GM12878 (cell line): Measurements from ENCODE around the gene SARS1. TPM values are rescaled to one million over a fixed set of nuclear protein-coding genes. Genes with fewer than 3 reads are reported as not detected.

Source experiments
- ATAC-seq: fragments of 200-7000 bp; cut with Tn5 transposase; 3 replicates; pipeline ENCODE4 v1.9.1; 2020; ENCODE audit warnings: mild to moderate bottlenecking, moderate library complexity
- BruUV-seq: library from RNA; stranded (reverse); fragments of 400-500 nt; replicated peaks from 2 replicates; lab custom pipeline; 2021; lab: Mats Ljungman, UMichigan
- CTCF ChIA-PET: fragments of 300-600 bp; sonication (Branson Sonifier 250); formaldehyde crosslinking; extraction: SDS; loops from one replicate; lab custom pipeline; 2021; ENCODE audit warnings: inconsistent platforms; lab: Yijun Ruan, JAX
- POLR2A ChIA-PET: fragments of 350-600 bp; formaldehyde crosslinking; extraction: SDS; loops from one replicate; lab custom pipeline; 2021; ENCODE audit warnings: inconsistent platforms; lab: Charles Lee
- RAD21 ChIA-PET: fragments of 300-600 bp; sonication (Branson Sonifier 250); formaldehyde crosslinking; loops from one replicate; lab custom pipeline; 2023; ENCODE audit warnings: antibody characterized with exemption; ENCODE audit not compliant: unreplicated experiment; lab: Charles Lee
- SMC1A ChIA-PET: fragments of 300-600 bp; sonication (Branson Sonifier 250); formaldehyde crosslinking; loops from one replicate; lab custom pipeline; 2023; ENCODE audit not compliant: unreplicated experiment, uncharacterized antibody; lab: Charles Lee
- DNase-seq: peaks from one replicate; pipeline ENCODE4 v3.0.0-alpha.2; 2011; ENCODE audit warnings: low read depth, low spot score
- FAIRE-seq: peaks from 3 replicates; lab custom pipeline; 2011; peaks lifted over from hg19 to GRCh38; lab: Jason Lieb, UNC
- H2AFZ ChIP-seq: 2 replicates; pipeline ENCODE4 v1.6.0; 2011; ENCODE audit warnings: low read depth, low read length, control low read depth; ENCODE audit not compliant: control insufficient read depth
- H3K27ac ChIP-seq: 2 replicates; pipeline ENCODE4 v1.5.1; 2011; ENCODE audit warnings: control low read depth; ENCODE audit not compliant: control insufficient read depth, insufficient read depth
- H3K27me3 ChIP-seq, 2 experiments: replicated peaks in 1 of 2; 2 replicates each; pipeline versions ENCODE4 v1.6.0 to v1.6.1; 2011; ENCODE audit warnings: low read length in 1 of 2; ENCODE audit not compliant: control insufficient read depth in 2 of 2, insufficient read depth in 2 of 2
- H3K36me3 ChIP-seq, 2 experiments: 2 replicates each; pipeline ENCODE4 v1.5.1; 2011; ENCODE audit warnings: low read length in 1 of 2; ENCODE audit not compliant: control insufficient read depth in 2 of 2, insufficient read depth in 2 of 2
- H3K4me1 ChIP-seq: 2 replicates; pipeline ENCODE4 v1.6.1; 2011; ENCODE audit warnings: mild to moderate bottlenecking, low read length, moderate library complexity, mixed read lengths; ENCODE audit not compliant: control insufficient read depth, insufficient read depth
- H3K4me2 ChIP-seq: 2 replicates; pipeline ENCODE4 v1.6.0; 2011; ENCODE audit warnings: control low read depth; ENCODE audit not compliant: control insufficient read depth, insufficient read depth
- H3K4me3 ChIP-seq: fragments of 200-600 bp; sonication (generic); 2 replicates; pipeline ENCODE4 v1.5.1; 2016
- H3K79me2 ChIP-seq: 2 replicates; pipeline ENCODE4 v1.6.0; 2011; ENCODE audit warnings: low read length; ENCODE audit not compliant: control insufficient read depth, insufficient read depth
- H3K9ac ChIP-seq: 2 replicates; pipeline ENCODE4 v1.8.0; 2011; ENCODE audit warnings: low read length, control low read depth, mixed read lengths; ENCODE audit not compliant: control insufficient read depth, insufficient read depth
- H3K9me3 ChIP-seq: replicated peaks from 3 replicates; pipeline ENCODE4 v1.5.1; 2011; ENCODE audit warnings: mild to moderate bottlenecking, low read length; ENCODE audit not compliant: control insufficient read depth, insufficient read depth
- H4K20me1 ChIP-seq: 2 replicates; pipeline ENCODE4 v1.6.0; 2011; ENCODE audit not compliant: control insufficient read depth, insufficient read depth
- POLR2A ChIP-seq: IDR thresholded peaks from 2 replicates; pipeline ENCODE4 v1.6.1; 2011; ENCODE audit warnings: low read depth, mild to moderate bottlenecking, low read length
- TARDBP ChIP-seq: IDR thresholded peaks from 2 replicates; pipeline ENCODE4 v1.6.1; 2016; ENCODE audit warnings: borderline replicate concordance
- WGBS: methylation state at CpG from one replicate; pipeline ENCODE4 v1.1.6; 2016; ENCODE audit warnings: low lambda C conversion rate; ENCODE audit not compliant: insufficient replicate concordance, insufficient coverage; ENCODE audit errors: missing lambda C conversion rate; 5-methylcytosine and 5-hydroxymethylcytosine counted together
- in situ Hi-C: fragments of 300-500 bp; cut with MboI; formaldehyde crosslinking; loops from 9 replicates; pipeline ENCODE4 v1.14.3; 2018; ENCODE audit warnings: mixed read lengths
- intact Hi-C: fragments of 100-400 bp; cut with micrococcal nuclease; formaldehyde crosslinking; loops from one replicate; pipeline ENCODE4 v1.14.2; 2022; ENCODE audit not compliant: unreplicated experiment
- polyA plus RNA-seq, 11 experiments: library from polyadenylated mRNA; depleted of rRNA in 4 of 11; unstranded in 6 of 11; stranded (reverse) in 5 of 11; fragments of >200 nt; fragmentation: Nextera tagmentation in 4 of 11; fragmentation: Illumina TruSeq in 1 of 11; extraction: Ambion mirVana in 4 of 11; extraction: Trizol in 1 of 11; gene quantifications; 1 replicate in 1 of 11; 2 replicates in 10 of 11; pipeline versions ENCODE4 v1.2.1 to v1.2.3, GENCODE V29; 2011 to 2016; ENCODE audit warnings: inconsistent platforms in 2 of 11, missing spikeins in 2 of 11, low read depth in 1 of 11
- total RNA-seq, 4 experiments: library from RNA; depleted of rRNA in 3 of 4; stranded (reverse); fragments of >200 nt in 3 of 4; fragmentation: Illumina TruSeq in 1 of 4; extraction: Trizol in 1 of 4; gene quantifications; 2 replicates each; pipeline versions ENCODE4 v1.2.1 to v1.2.3, GENCODE V29; 2013 to 2021
- TF ChIP-seq, protein P1 (sequence below), 3 experiments: IDR thresholded peaks in 2 of 3; conservative IDR thresholded peaks in 1 of 3; 2 replicates each; pipeline ENCODE4 v1.5.1; 2011; ENCODE audit warnings: low read depth in 3 of 3, low read length in 3 of 3, mild to moderate bottlenecking in 3 of 3, control low read depth in 2 of 3, moderate library complexity in 2 of 3, inconsistent platforms in 1 of 3, mixed read lengths in 1 of 3; ENCODE audit not compliant: control insufficient read depth in 2 of 3, insufficient read depth in 1 of 3; ENCODE audit errors: extremely low read depth in 1 of 3
- TF ChIP-seq, protein P2 (sequence below): fragments of 450-650 bp; IDR thresholded peaks from 2 replicates; pipeline ENCODE4 v1.6.1; 2014; ENCODE audit warnings: mild to moderate bottlenecking
- TF ChIP-seq, protein P3 (sequence below): fragments of 450-650 bp; IDR thresholded peaks from 2 replicates; pipeline ENCODE4 v1.6.1; 2018; ENCODE audit warnings: mild to moderate bottlenecking, low read depth, moderate library complexity; ENCODE audit not compliant: partially characterized antibody

SARS1 gene
- total and polyA plus RNA-seq, 10 of the 15 experiments (the other 5 are each of a cell fraction or from before 2014, with no cell fraction given), result 103 to 202 (median 138) TPM

DNA sequence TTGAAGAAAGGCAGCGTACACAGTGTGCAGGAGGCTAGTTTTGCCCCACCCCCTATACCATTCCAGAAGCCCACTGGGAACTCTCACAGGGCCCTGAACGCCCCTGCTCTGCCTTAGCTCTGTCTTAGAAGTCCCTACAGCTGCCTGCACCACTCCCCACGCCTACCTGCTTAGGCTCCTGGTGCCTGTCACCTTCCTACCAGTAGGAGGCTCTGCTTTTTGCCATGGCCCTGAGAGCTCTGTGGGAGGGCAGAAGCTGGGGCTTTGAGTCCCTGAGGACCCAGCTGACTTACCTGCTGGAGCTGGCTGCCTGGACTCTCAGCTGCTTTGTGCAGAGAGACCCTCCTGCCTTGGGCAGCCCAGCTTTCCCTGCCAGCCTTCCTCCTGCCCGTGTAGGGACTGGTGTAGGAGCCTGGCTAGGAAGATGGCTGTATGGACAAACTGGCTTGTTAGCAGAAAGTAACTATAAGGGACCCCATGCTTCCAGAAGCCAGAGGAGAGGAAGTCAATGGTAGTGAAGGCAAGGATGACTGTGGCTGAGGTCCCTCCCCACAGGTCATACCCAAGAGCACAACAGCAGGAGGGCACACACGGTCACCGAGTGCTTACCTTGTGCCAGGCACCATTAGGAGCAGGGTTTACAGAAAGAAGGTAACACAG lies 25.8 kb downstream of the SARS1 start (continued):
- TF ChIP-seq, protein P1, sequence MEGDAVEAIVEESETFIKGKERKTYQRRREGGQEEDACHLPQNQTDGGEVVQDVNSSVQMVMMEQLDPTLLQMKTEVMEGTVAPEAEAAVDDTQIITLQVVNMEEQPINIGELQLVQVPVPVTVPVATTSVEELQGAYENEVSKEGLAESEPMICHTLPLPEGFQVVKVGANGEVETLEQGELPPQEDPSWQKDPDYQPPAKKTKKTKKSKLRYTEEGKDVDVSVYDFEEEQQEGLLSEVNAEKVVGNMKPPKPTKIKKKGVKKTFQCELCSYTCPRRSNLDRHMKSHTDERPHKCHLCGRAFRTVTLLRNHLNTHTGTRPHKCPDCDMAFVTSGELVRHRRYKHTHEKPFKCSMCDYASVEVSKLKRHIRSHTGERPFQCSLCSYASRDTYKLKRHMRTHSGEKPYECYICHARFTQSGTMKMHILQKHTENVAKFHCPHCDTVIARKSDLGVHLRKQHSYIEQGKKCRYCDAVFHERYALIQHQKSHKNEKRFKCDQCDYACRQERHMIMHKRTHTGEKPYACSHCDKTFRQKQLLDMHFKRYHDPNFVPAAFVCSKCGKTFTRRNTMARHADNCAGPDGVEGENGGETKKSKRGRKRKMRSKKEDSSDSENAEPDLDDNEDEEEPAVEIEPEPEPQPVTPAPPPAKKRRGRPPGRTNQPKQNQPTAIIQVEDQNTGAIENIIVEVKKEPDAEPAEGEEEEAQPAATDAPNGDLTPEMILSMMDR (IDR thresholded peaks at IDR 0.05 in 2 of 3, conservative IDR thresholded peaks at IDR 0.05 in 1 of 3; ENCODE audit: control insufficient read depth in 2 of 3, extremely low read depth in 1 of 3, insufficient read depth in 1 of 3, low read depth in 3 of 3, low read length in 3 of 3), result peak; percentile 17 to 66 (median 47); a peak in 5 of 6 replicates
- TF ChIP-seq, protein P2, sequence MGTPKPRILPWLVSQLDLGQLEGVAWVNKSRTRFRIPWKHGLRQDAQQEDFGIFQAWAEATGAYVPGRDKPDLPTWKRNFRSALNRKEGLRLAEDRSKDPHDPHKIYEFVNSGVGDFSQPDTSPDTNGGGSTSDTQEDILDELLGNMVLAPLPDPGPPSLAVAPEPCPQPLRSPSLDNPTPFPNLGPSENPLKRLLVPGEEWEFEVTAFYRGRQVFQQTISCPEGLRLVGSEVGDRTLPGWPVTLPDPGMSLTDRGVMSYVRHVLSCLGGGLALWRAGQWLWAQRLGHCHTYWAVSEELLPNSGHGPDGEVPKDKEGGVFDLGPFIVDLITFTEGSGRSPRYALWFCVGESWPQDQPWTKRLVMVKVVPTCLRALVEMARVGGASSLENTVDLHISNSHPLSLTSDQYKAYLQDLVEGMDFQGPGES, result no peak
- TF ChIP-seq TARDBP, result no peak

GRCh38 chr1:109240158-109241152 lies 26.7 kb downstream of the SARS1 start:
- H3K4me1 ChIP-seq, result no peaks in the 10 kb centered on the region
- no peak overlapping the region for H3K9ac ChIP-seq
- in situ Hi-C loops (no loop called here), intact Hi-C loops (no loop called here)
- BruUV-seq, result no TSS peak
- SMC1A ChIA-PET, result interaction anchor here (1.1 to 1.5 kb wide), 2 partner anchors 23 to 292 kb away, joined by 3 to 4 read pairs; no protein-coding TSS in a partner anchor
- no peak overlapping the region for H2AFZ ChIP-seq
- POLR2A ChIA-PET, result interaction anchor here (1.1 kb wide), 1 partner anchor 17 kb away, joined by 3 read pairs; no protein-coding TSS in a partner anchor
- 0 out of 2 replicates have a peak, but pooled peaks have one; percentile 11 for TF ChIP-seq POLR2A
- TF ChIP-seq, protein P3, sequence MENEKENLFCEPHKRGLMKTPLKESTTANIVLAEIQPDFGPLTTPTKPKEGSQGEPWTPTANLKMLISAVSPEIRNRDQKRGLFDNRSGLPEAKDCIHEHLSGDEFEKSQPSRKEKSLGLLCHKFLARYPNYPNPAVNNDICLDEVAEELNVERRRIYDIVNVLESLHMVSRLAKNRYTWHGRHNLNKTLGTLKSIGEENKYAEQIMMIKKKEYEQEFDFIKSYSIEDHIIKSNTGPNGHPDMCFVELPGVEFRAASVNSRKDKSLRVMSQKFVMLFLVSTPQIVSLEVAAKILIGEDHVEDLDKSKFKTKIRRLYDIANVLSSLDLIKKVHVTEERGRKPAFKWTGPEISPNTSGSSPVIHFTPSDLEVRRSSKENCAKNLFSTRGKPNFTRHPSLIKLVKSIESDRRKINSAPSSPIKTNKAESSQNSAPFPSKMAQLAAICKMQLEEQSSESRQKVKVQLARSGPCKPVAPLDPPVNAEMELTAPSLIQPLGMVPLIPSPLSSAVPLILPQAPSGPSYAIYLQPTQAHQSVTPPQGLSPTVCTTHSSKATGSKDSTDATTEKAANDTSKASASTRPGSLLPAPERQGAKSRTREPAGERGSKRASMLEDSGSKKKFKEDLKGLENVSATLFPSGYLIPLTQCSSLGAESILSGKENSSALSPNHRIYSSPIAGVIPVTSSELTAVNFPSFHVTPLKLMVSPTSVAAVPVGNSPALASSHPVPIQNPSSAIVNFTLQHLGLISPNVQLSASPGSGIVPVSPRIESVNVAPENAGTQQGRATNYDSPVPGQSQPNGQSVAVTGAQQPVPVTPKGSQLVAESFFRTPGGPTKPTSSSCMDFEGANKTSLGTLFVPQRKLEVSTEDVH, result no peak
- H3K4me2 ChIP-seq, result no peak overlapping the region
- no peaks in the 10 kb centered on the region for H3K79me2 ChIP-seq
- H4K20me1 ChIP-seq, result no peaks in the 10 kb centered on the region
- peak; percentile 8; the same call in 2 of the 3 replicates for ATAC-seq
- CTCF ChIA-PET, result interaction anchor here (0.7 to 2.4 kb wide), 6 partner anchors 39 to 292 kb away, joined by 3 to 11 read pairs (median 8); no protein-coding TSS in a partner anchor
- H3K4me3 ChIP-seq, result no peak overlapping the region
- RAD21 ChIA-PET, result interaction anchor here (0.9 to 1.9 kb wide), 2 partner anchors 158 to 292 kb away, joined by 3 to 7 read pairs; partner anchors contain the start of gene SORT1
- H3K9me3 ChIP-seq, result no peaks in the 10 kb centered on the region
- FAIRE-seq, result no peak
- H3K36me3 ChIP-seq, result peaks cover 13 to 25% of the 10 kb centered on the region in 2 experiments
- DNase-seq, result no peak
- no peaks in the 10 kb centered on the region for H3K27me3 ChIP-seq
- H3K27ac ChIP-seq, result no peak overlapping the region
- 66% methylated on average over 26 of the region's 26 CpGs for WGBS
